ENCODE data around the gene ANO10. TPM values are rescaled to one million over a fixed set of nuclear protein-coding genes. Genes with fewer than 3 reads are reported as not detected.
A peak's percentile ranks its signal among the peaks of the same experiment; 100 is the strongest.

The ANO10 gene
- total and polyA plus RNA-seq, 4 donors: 19.9 to 33.2 (median 25.3) TPM

GRCh38 chr3:43455233-43455632, 166.6 kb downstream of the ANO10 start:
- Histone ChIP-seq H3K4me1 (ENCODE audit: control insufficient read depth in 5 of 5, insufficient read depth in 5 of 5, low read length in 5 of 5) (peaks cover 0 to 3% (median 0%) of the 10 kb centered on the region in 5 donors), H3K9me3 (ENCODE audit: control insufficient read depth in 4 of 4, insufficient read depth in 3 of 4, low read length in 3 of 4) (no peaks in the 10 kb centered on the region), H3K27me3 (ENCODE audit: control insufficient read depth in 3 of 3, insufficient read depth in 3 of 3, low read length in 2 of 3) (no peaks in the 10 kb centered on the region), H3K9ac (ENCODE audit: insufficient read depth in 1 of 2, low read length in 2 of 2) (no peak overlapping the region), H3K27ac (ENCODE audit: low read depth in 1 of 2, low read length in 1 of 2) (peak overlapping the region in 1 of 2 donors; percentile 37), H3K36me3 (ENCODE audit: control insufficient read depth in 4 of 4, insufficient read depth in 4 of 4, low read length in 4 of 4) (no peaks in the 10 kb centered on the region), H3K4me3 (no peak overlapping the region)
- DNase-seq: no peak
- TF ChIP-seq CTCF (IDR thresholded peaks at IDR 0.05; ENCODE audit: control extremely low read depth, extremely low read depth): no peak
- WGBS, 2 donors: 63 to 89% methylated on average over 1 of the region's 1 CpG
- peak; percentile 41 for ATAC-seq (ENCODE audit: insufficient read depth, low FRiP score)

GRCh38 chr3:43453981-43454380, 167.8 kb downstream of the ANO10 start:
- Histone ChIP-seq H3K36me3 (ENCODE audit: control insufficient read depth in 4 of 4, insufficient read depth in 4 of 4, low read length in 4 of 4) (no peaks in the 10 kb centered on the region), H3K4me1 (ENCODE audit: control insufficient read depth in 5 of 5, insufficient read depth in 5 of 5, low read length in 5 of 5) (peaks cover 0 to 3% (median 0%) of the 10 kb centered on the region in 5 donors), H3K27ac (ENCODE audit: low read depth in 1 of 2, low read length in 1 of 2) (no peak overlapping the region), H3K27me3 (ENCODE audit: control insufficient read depth in 3 of 3, insufficient read depth in 3 of 3, low read length in 2 of 3) (no peaks in the 10 kb centered on the region), H3K9ac (ENCODE audit: insufficient read depth in 1 of 2, low read length in 2 of 2) (no peak overlapping the region), H3K9me3 (ENCODE audit: control insufficient read depth in 4 of 4, insufficient read depth in 3 of 4, low read length in 3 of 4) (no peaks in the 10 kb centered on the region), H3K4me3 (no peak overlapping the region)
- 82 to 90% methylated on average over 1 of the region's 1 CpG for WGBS, 2 donors
- no peak for TF ChIP-seq CTCF (IDR thresholded peaks at IDR 0.05; ENCODE audit: control extremely low read depth, extremely low read depth)
- DNase-seq (no peak), ATAC-seq (ENCODE audit: insufficient read depth, low FRiP score) (no peak)

GRCh38 chr3:43451670-43452254, 170.0 kb downstream of the ANO10 start:
- H3K36me3 ChIP-seq (ENCODE audit: control insufficient read depth in 4 of 4, insufficient read depth in 4 of 4, low read length in 4 of 4): no peaks in the 10 kb centered on the region
- no peak overlapping the region for H3K9ac ChIP-seq (ENCODE audit: insufficient read depth in 1 of 2, low read length in 2 of 2)
- H3K9me3 ChIP-seq (ENCODE audit: control insufficient read depth in 4 of 4, insufficient read depth in 3 of 4, low read length in 3 of 4): no peaks in the 10 kb centered on the region
- TF ChIP-seq CTCF (IDR thresholded peaks at IDR 0.05; ENCODE audit: control extremely low read depth, extremely low read depth): no peak
- DNase-seq (no peak), ATAC-seq (ENCODE audit: insufficient read depth, low FRiP score) (no peak)
- H3K27me3 ChIP-seq (ENCODE audit: control insufficient read depth in 3 of 3, insufficient read depth in 3 of 3, low read length in 2 of 3): no peaks in the 10 kb centered on the region
- peaks cover 0 to 3% (median 0%) of the 10 kb centered on the region in 5 donors for H3K4me1 ChIP-seq (ENCODE audit: control insufficient read depth in 5 of 5, insufficient read depth in 5 of 5, low read length in 5 of 5)
- 95 to 100% methylated on average over 2 of the region's 2 CpGs for WGBS, 2 donors
- no peak overlapping the region for H3K27ac ChIP-seq (ENCODE audit: low read depth in 1 of 2, low read length in 1 of 2)
- no peak overlapping the region for H3K4me3 ChIP-seq

- Histone ChIP-seq H3K27ac (ENCODE audit: low read depth in 1 of 2, low read length in 1 of 2) (no peak overlapping the region), H3K9ac (ENCODE audit: insufficient read depth in 1 of 2, low read length in 2 of 2) (no peak overlapping the region), H3K4me1 (ENCODE audit: control insufficient read depth in 5 of 5, insufficient read depth in 5 of 5, low read length in 5 of 5) (no peaks in the 10 kb centered on the region), H3K4me3 (no peak overlapping the region), H3K9me3 (ENCODE audit: control insufficient read depth in 4 of 4, insufficient read depth in 3 of 4, low read length in 3 of 4) (no peaks in the 10 kb centered on the region), H3K27me3 (ENCODE audit: control insufficient read depth in 3 of 3, insufficient read depth in 3 of 3, low read length in 2 of 3) (no peaks in the 10 kb centered on the region), H3K36me3 (ENCODE audit: control insufficient read depth in 4 of 4, insufficient read depth in 4 of 4, low read length in 4 of 4) (no peaks in the 10 kb centered on the region)
- DNase-seq (no peak), ATAC-seq (ENCODE audit: insufficient read depth, low FRiP score) (no peak)
- 95 to 100% methylated on average over 1 of the region's 1 CpG for WGBS, 2 donors
- no peak for TF ChIP-seq CTCF (IDR thresholded peaks at IDR 0.05; ENCODE audit: control extremely low read depth, extremely low read depth)
These were observed 173.7 kb downstream of the ANO10 start for GRCh38 chr3:43448098-43448497.
